ENCODE measurements around the gene CD2AP.

DNA sequence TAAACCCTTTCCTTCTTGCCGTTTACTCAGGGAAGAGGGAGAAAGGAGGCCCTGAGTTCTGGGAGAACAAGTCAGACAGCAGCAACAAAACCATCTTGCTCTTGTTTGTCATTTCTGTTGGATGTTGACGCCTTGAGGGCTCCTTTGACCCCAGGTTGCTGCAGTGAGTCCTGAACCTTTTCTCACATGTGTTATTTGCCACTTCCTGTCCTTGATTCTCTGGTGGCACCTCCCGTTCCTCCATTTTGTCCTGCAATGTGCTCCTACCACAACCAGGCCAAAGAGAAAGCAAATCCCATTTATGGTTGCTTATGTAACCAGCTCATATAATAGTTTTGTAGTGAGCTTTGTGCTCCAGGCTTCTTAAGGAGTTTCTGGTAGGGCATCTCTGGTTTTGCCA is 154.2 kb downstream of the CD2AP start:
- TF ChIP-seq RAD21 (IDR thresholded peaks at IDR 0.05; ENCODE audit: low read depth): no peak
- no peak for TF ChIP-seq POLR2AphosphoS5 (IDR thresholded peaks at IDR 0.05; ENCODE audit: low read depth, low read length)
- TF ChIP-seq CEBPB (IDR thresholded peaks at IDR 0.05; ENCODE audit: low read depth): no peak
- TF ChIP-seq, protein P1, sequence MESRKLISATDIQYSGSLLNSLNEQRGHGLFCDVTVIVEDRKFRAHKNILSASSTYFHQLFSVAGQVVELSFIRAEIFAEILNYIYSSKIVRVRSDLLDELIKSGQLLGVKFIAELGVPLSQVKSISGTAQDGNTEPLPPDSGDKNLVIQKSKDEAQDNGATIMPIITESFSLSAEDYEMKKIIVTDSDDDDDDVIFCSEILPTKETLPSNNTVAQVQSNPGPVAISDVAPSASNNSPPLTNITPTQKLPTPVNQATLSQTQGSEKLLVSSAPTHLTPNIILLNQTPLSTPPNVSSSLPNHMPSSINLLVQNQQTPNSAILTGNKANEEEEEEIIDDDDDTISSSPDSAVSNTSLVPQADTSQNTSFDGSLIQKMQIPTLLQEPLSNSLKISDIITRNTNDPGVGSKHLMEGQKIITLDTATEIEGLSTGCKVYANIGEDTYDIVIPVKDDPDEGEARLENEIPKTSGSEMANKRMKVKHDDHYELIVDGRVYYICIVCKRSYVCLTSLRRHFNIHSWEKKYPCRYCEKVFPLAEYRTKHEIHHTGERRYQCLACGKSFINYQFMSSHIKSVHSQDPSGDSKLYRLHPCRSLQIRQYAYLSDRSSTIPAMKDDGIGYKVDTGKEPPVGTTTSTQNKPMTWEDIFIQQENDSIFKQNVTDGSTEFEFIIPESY (IDR thresholded peaks at IDR 0.05; ENCODE audit: extremely low read depth, insufficient replicate concordance, low read length): no peak
- no peak for TF ChIP-seq POLR2A (IDR thresholded peaks at IDR 0.05; ENCODE audit: borderline replicate concordance, extremely low read depth, insufficient read depth, insufficient read length)
- TF ChIP-seq, protein P2, sequence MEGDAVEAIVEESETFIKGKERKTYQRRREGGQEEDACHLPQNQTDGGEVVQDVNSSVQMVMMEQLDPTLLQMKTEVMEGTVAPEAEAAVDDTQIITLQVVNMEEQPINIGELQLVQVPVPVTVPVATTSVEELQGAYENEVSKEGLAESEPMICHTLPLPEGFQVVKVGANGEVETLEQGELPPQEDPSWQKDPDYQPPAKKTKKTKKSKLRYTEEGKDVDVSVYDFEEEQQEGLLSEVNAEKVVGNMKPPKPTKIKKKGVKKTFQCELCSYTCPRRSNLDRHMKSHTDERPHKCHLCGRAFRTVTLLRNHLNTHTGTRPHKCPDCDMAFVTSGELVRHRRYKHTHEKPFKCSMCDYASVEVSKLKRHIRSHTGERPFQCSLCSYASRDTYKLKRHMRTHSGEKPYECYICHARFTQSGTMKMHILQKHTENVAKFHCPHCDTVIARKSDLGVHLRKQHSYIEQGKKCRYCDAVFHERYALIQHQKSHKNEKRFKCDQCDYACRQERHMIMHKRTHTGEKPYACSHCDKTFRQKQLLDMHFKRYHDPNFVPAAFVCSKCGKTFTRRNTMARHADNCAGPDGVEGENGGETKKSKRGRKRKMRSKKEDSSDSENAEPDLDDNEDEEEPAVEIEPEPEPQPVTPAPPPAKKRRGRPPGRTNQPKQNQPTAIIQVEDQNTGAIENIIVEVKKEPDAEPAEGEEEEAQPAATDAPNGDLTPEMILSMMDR (IDR thresholded peaks at IDR 0.05 in 2 of 3, conservative IDR thresholded peaks at IDR 0.05 in 1 of 3; ENCODE audit: borderline replicate concordance in 1 of 3, insufficient read depth in 1 of 3, low read depth in 2 of 3, low read length in 2 of 3): no peak
